ENCODE measurements around the gene ABCA7.

Gene ABCA7

GRCh38 chr19:1041835-1042685, 2.2 kb downstream of the ABCA7 start:
- peak; percentile 53 for DNase-seq

GRCh38 chr19:1042689-1043511, 3.0 kb downstream of the ABCA7 start:
- no peak for DNase-seq

GRCh38 chr19:1045247-1045603, 5.3 kb downstream of the ABCA7 start:
- DNase-seq: peak; percentile 53

- DNase-seq: no peak
These were observed 6.3 kb downstream of the ABCA7 start for GRCh38 chr19:1046117-1046626.

- no peak for DNase-seq
These were observed 7.2 kb downstream of the ABCA7 start for GRCh38 chr19:1046836-1047695.

GRCh38 chr19:1047696-1048147, 7.8 kb downstream of the ABCA7 start:
- no peak for DNase-seq

GRCh38 chr19:1049106-1049505, 9.2 kb downstream of the ABCA7 start:
- DNase-seq: no peak

GRCh38 chr19:1049800-1050199, 9.9 kb downstream of the ABCA7 start:
- DNase-seq: peak; percentile 38

GRCh38 chr19:1050989-1051788, 11.3 kb downstream of the ABCA7 start:
- DNase-seq: no peak

GRCh38 chr19:1051791-1052190, 11.9 kb downstream of the ABCA7 start:
- DNase-seq: no peak

GRCh38 chr19:1052349-1052975, 12.6 kb downstream of the ABCA7 start:
- peak; percentile 78 for DNase-seq

- no peak for DNase-seq
These were observed 13.5 kb downstream of the ABCA7 start for GRCh38 chr19:1053176-1054101.

GRCh38 chr19:1054102-1055027, 14.5 kb downstream of the ABCA7 start:
- no peak for DNase-seq

- no peak for DNase-seq
These were observed 15.1 kb downstream of the ABCA7 start for GRCh38 chr19:1055028-1055425.

GRCh38 chr19:1055886-1056620, 16.1 kb downstream of the ABCA7 start:
- DNase-seq: no peak

- DNase-seq: peak; percentile 50
These were observed 17.4 kb downstream of the ABCA7 start for GRCh38 chr19:1057176-1057855.

GRCh38 chr19:1058112-1058511, 18.2 kb downstream of the ABCA7 start:
- DNase-seq: no peak

GRCh38 chr19:1060689-1061088, 20.8 kb downstream of the ABCA7 start:
- DNase-seq: no peak

Data from NCI-H69 (cell line).